Kasumi-1 (cell line): ENCODE results near the gene WIPF2.

Source experiments
- DNase-seq, 2 experiments: peaks; one replicate each; lab custom pipeline; 2025; lab: John Stamatoyannopoulos, UW

WIPF2 gene

DNA sequence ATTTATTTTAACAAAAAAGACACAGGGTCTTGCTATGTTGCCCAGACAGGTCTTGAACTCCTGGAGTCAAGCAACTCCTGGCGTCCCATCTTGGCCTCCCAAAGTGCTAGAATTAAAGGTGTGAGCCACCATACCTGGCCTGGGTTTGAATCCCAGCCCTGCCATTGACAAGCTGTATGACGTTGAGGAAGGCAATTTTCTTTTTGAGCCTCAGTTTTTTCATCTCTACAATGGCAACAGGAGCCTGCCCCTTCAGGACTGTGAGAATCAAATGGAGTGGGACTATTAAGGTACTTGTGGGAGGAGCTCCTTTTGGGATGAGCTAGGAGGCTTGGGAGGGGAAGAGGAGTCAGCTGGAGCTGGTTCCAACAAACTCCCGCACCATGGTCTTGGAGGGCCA is 96.1 kb downstream of the WIPF2 start:
- DNase-seq: no peak

DNA sequence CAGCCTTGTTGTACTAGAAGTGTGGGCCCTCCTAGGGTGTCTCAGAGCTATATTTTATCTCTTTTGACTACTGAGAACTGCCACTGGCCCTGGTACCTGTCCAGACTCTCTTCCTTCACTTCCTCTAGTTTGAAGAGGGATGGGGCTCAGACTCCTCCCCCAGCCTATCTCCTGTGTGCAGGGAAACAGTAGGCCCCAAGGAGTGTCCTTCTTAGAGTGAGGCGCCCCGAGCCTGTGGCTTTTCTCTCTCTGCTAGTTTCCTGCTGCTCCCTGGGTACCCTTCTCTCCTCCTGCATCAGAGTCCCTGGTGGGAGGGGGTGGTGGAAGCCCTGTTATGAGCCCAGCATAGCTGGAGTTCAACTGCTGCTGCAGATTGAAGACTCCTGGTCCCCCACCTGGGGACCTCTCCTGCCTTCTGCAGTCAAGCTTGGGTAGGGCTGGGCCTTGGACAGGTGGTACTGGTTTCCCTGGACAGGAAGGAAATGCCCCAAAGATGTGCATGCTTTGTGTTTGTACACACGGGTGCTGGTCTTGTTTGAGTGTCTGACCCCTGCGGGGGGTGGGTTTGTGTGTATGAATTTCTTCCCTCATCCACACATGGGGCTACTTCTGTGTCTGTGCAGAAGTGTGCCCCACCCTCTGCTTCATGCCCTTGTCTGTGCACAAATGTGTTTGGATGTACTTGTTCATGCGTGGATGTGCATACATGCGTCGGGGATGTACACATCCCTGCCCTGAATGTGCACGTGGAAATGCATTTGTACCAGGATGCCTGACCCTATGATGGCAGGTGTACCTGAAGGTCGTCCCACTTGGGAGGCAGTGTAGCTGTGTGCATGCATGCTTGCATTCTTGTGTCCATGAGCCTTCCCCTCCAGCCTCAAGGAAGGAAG is 96.8 kb downstream of the WIPF2 start:
- DNase-seq: peak; percentile 67 to 77

DNA sequence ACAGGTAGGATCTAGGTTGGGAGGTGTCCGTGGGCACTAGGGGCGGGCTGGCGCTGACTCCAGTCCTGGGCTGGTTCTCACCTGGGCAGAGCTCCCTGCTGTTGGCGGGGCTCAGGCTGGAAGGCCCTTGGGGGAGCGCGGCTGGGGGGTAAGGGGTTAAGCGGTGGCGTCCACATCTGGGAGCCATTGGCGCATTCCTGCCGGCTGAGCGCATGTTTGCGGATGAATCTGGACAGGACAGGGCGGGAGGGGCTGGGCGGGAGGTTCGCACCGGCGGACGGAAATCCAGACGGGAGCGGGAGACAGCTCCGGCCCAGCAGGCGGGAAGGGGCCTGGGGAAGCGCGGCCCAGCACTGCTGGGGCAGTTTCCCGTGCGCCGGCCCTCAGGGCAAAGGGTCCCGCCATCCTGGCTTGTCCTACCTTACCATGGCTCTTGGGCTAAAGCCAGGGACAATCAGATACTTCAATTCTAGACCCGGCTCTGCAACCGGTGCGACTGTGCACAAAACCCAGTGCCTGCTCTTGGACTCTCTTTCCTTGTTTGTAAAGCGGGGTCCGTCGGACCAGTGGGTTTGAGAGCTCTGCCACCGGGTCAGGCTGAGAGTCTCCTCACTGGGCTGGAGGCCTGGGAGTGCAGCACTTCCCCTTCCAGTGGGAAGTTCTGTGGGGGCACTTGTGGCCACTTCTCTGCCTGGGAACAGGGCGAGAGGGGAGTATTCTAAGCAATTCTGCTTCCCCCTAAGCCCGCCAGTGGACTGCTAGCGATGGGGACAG is 97.7 kb downstream of the WIPF2 start:
- DNase-seq: no peak

- DNase-seq: peak; percentile 38 to 48
These were observed 98.3 kb downstream of the WIPF2 start for GRCh38 chr17:40317345-40317873.

- DNase-seq: peak; percentile 92
These were observed 99.1 kb downstream of the WIPF2 start for GRCh38 chr17:40317880-40318829.

GRCh38 chr17:40318830-40319391 is 99.8 kb downstream of the WIPF2 start:
- no peak for DNase-seq

DNA sequence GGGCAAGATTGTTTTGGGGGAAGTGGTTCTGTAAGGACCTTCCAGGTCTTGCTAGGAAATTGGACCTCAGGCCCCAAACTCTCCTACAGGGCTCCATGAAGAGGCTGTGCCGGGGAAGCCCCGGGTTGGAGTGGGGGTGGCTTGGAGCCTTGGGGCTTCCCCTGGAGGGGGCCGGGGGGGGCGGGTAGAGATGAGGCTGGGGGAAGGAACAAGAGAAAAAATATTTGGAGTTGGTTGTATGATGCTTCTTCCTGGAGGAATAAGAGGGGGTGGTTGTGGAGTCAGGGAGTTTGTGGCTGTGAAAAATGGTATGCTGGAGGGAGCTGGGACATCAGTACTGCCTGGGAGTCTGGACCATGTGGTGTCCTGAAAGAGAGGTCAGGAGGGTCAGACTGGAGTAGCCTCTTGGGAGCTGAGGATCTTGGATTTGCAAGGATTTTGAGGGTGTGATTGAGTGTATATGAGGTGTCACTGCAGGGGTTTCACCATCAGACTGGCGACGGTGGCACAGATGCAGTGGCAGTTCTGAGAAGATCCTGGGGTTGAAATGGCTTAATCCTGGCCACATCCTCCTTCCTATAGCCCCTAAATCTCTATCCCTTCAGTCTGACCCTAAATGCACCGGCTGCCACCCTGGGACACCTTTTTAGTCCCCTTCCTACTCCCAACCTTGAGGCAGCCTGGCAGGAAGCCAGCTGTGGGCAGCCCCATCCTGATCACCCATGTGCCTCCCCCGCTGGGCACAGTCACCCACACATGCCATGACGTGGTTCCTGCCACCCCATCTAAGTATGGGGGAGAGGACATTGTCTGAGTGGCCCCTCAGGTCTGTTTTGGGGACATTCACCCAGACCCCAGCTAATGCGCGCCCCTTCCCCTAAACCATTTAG is 100.8 kb downstream of the WIPF2 start:
- DNase-seq: no peak

DNA sequence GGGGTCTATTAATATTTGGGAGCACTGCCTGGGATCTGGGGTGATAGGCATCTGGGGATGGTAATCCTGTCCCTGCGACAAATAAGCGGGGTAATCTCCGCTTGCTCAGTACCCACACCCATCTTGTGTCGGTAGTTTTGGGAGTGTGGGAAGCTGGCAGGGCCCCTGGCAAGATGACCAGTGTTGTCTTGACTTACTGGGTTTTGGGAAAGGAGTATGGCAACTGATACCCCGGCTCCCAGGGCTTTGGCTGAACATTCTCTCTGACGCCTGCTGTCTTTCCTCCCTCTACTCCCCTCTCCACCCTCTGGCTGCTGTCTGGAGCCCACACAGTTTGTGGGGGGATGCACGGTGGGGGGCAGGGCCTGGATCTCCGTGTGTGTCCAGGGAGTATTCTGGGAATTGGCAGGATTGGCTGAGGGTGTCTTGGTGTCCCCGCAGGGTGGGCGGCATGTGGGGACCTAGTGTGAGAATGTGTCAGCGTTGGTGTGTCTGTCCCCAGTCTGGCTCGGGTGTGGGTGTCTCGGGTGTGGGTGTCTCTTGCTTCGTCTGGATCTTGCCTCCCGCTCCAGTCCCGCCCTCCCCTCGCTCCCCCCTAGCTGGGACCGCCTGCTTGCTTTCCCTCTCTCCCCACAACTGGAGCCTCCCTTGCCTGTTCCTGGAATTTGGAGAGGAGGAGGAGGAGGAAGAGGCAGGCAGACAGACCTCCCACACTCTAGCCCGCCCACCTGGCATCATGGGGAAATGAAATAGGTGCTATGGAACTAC is 101.8 kb downstream of the WIPF2 start:
- DNase-seq: no peak

- no peak for DNase-seq
These were observed 102.4 kb downstream of the WIPF2 start for GRCh38 chr17:40321524-40321929.

- DNase-seq: no peak
These were observed 102.9 kb downstream of the WIPF2 start for GRCh38 chr17:40321961-40322357.

GRCh38 chr17:40322358-40323315 is 103.5 kb downstream of the WIPF2 start:
- peak; percentile 95 to 97 for DNase-seq

- peak; percentile 33 to 46 for DNase-seq
These were observed 104.6 kb downstream of the WIPF2 start for GRCh38 chr17:40323391-40324381.

- no peak for DNase-seq
These were observed 106.3 kb downstream of the WIPF2 start for GRCh38 chr17:40325156-40326013.

DNA sequence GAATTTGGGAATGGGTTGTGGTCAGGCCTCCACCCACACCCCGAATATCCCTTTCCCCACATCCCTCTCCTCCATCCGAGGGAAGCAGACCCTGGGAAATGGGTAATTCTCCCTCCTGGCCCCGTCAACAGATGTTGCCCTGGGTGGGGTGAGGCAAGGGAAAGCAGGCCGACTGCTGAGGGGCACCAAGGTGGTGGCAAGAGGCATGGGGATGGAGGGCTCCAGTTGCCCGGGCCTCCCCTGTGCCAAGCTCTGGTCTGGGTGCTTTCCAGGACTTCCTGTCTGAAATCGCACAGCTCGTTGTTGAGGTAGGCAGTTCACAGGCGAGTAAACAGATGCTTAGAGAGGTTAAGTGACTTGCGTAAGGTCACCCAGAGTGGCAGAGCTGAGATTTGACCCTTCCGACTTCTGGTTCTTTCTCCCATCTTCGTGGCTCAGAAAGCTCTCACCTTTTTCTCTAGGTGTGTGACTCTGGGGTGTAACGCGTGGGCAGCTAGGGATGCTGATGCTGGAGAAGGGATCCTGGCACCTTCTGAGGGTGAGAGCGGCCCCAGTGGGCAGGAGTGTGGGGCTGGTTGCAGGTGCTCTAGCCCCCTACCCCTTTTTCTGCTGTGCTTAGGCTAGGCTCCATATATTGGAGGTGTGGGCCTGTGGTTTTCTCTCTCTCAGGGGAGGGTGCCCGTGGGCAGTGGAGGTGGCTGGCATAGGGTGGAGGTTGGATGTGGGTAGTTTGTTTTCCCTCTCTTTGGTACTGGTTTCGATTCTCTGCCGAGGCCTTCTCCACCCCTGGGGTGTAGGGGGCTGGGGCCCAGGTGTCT is 107.1 kb downstream of the WIPF2 start:
- DNase-seq: no peak

DNA sequence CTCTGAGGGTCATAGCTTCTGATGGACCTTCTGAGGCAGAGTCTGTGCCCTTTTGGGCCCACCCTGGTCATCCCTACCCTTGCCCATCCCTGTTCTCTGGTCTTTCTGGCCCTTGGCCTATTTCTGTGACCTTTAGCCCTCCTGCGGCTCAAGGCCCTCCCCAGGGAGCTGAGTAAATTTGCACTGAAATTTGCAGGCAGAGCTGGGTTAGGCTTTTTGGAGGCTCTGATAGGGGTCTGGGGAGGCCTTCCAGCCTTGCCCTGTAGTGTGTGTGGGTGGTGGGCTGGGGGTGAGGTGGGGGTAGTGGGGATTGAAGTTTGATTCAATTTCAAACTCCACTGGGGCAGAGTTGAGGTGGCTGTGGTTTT is 107.7 kb downstream of the WIPF2 start:
- DNase-seq: no peak
